T-cell (primary cell): ENCODE results near the gene FNDC10. TPM values are rescaled to one million over a fixed set of nuclear protein-coding genes. Genes with fewer than 3 reads are reported as not detected.

Source experiments
- ATAC-seq, 4 experiments: fragments of 200-7000 bp in 3 of 4; fragments of 150-1000 bp in 1 of 4; cut with Tn5 transposase; replicated peaks in 1 of 4; 1 replicate in 3 of 4; 2 replicates in 1 of 4; pipeline ENCODE4 v1.10.0; 2021; ENCODE audit warnings: moderate library complexity in 3 of 4, mild to moderate bottlenecking in 2 of 4, moderate number of reproducible peaks in 1 of 4
- CTCF ChIA-PET, 2 donors: fragments of 300-600 bp; sonication (Branson Sonifier 250); formaldehyde crosslinking; loops; one replicate each; lab custom pipeline; 2022; ENCODE audit warnings: antibody characterized with exemption in 2 of 2; lab: Charles Lee
- POLR2A ChIA-PET, 2 donors: fragments of 300-600 bp; sonication (Branson Sonifier 250); formaldehyde crosslinking; loops; one replicate each; lab custom pipeline; 2022; ENCODE audit warnings: antibody characterized with exemption in 2 of 2; lab: Charles Lee
- DNase-seq, 35 experiments: peaks; one replicate each; pipeline versions ENCODE4 v3.0.0 to v3.0.0-alpha.2; 2013 to 2023
- H3K27ac ChIP-seq: one replicate; pipeline ENCODE4 v1.5.1; 2013; ENCODE audit warnings: low read length
- H3K27me3 ChIP-seq, 2 experiments: replicated peaks in 1 of 2; 1 replicate in 1 of 2; 2 replicates in 1 of 2; pipeline versions ENCODE4 v1.6.1 to v1.7.0; 2013; ENCODE audit warnings: low read length in 1 of 2, mixed read lengths in 1 of 2; ENCODE audit not compliant: control insufficient read depth in 2 of 2, insufficient read depth in 2 of 2; ENCODE audit errors: extremely low read depth in 1 of 2
- H3K36me3 ChIP-seq, 2 donors: 1 replicate in 1 of 2; 2 replicates in 1 of 2; pipeline versions ENCODE4 v1.6.1 to v1.7.0; 2013; ENCODE audit warnings: low read length in 1 of 2; ENCODE audit not compliant: control insufficient read depth in 2 of 2, insufficient read depth in 1 of 2; ENCODE audit errors: extremely low read depth in 1 of 2
- H3K4me1 ChIP-seq, 2 experiments: 1 replicate in 1 of 2; 2 replicates in 1 of 2; pipeline versions ENCODE4 v1.6.1 to v1.7.0; 2013; ENCODE audit warnings: low read length in 2 of 2, mixed read lengths in 1 of 2; ENCODE audit not compliant: insufficient read depth in 2 of 2, control insufficient read depth in 1 of 2; ENCODE audit errors: extremely low read depth in 1 of 2
- H3K4me3 ChIP-seq, 2 donors: 1 replicate in 1 of 2; 2 replicates in 1 of 2; pipeline versions ENCODE4 v1.5.1 to v1.7.0; 2013; ENCODE audit warnings: mild to moderate bottlenecking in 2 of 2, low read length in 1 of 2, moderate library complexity in 1 of 2; ENCODE audit not compliant: control insufficient read depth in 1 of 2; ENCODE audit errors: extremely low read depth in 1 of 2
- H3K9me3 ChIP-seq: 2 replicates; pipeline ENCODE4 v1.7.0; 2013
- H3K27ac Mint-ChIP-seq, 2 donors: one replicate each; pipeline ENCODE4 v1.8.0; 2020 to 2021; ENCODE audit warnings: mild to moderate bottlenecking in 2 of 2, mixed read lengths in 2 of 2
- H3K27me3 Mint-ChIP-seq, 2 donors: one replicate each; pipeline ENCODE4 v1.8.0; 2021 to 2022; ENCODE audit warnings: mixed read lengths in 2 of 2
- H3K36me3 Mint-ChIP-seq: one replicate; pipeline ENCODE4 v1.8.0; 2021; ENCODE audit warnings: mixed read lengths
- H3K4me1 Mint-ChIP-seq, 3 donors: one replicate each; pipeline ENCODE4 v1.8.0; 2020 to 2022; ENCODE audit warnings: mixed read lengths in 3 of 3, mild to moderate bottlenecking in 1 of 3
- H3K4me3 Mint-ChIP-seq, 3 donors: one replicate each; pipeline ENCODE4 v1.8.0; 2020 to 2022; ENCODE audit warnings: mild to moderate bottlenecking in 3 of 3, mixed read lengths in 3 of 3, moderate library complexity in 3 of 3
- H3K9me3 Mint-ChIP-seq, 3 donors: one replicate each; pipeline ENCODE4 v1.8.0; 2020 to 2022; ENCODE audit warnings: mixed read lengths in 3 of 3
- WGBS: methylation state at CpG from one replicate; pipeline ENCODE4 v1.1.5; 2013; ENCODE audit warnings: missing lambda C conversion rate; ENCODE audit not compliant: insufficient coverage; 5-methylcytosine and 5-hydroxymethylcytosine counted together
- total RNA-seq, 35 experiments: library from RNA in 6 of 35; stranded (reverse) in 6 of 35; fragments of 120-200 nt in 1 of 35; gene quantifications; one replicate each; pipeline versions ENCODE4 v1.2.1 to v1.2.4 and lab custom pipeline; 2013 to 2026

Gene FNDC10
- total RNA-seq, 5 donors from 2014 or later (not counting 1 experiment from before 2014, with no cell fraction given), result 2.1 to 6.3 (median 5.9) TPM

- POLR2A ChIA-PET, result interaction anchor here in 1 of 2 donors (0.5 kb wide), 1 partner anchor 10 kb away, joined by 9 read pairs; no protein-coding TSS in a partner anchor
- Histone ChIP-seq H3K27ac (no peak overlapping the region), H3K36me3 (no peaks in the 10 kb centered on the region), H3K27me3 (no peaks in the 10 kb centered on the region), H3K4me1 (peaks cover 0 to 34% of the 10 kb centered on the region in 2 experiments), H3K9me3 (no peaks in the 10 kb centered on the region), H3K4me3 (no peak overlapping the region)
- H3K27me3 Mint-ChIP-seq, result peaks cover 0 to 2% of the 10 kb centered on the region in 2 donors
- WGBS, result 87% methylated on average over 24 of the region's 28 CpGs
- ATAC-seq (no peak), DNase-seq (no peak)
- no peaks in the 10 kb centered on the region for H3K36me3 Mint-ChIP-seq
- H3K9me3 Mint-ChIP-seq, result no peaks in the 10 kb centered on the region
- H3K4me1 Mint-ChIP-seq, result peaks cover 4 to 8% (median 5%) of the 10 kb centered on the region in 3 donors
- H3K27ac Mint-ChIP-seq, result no peak overlapping the region
- CTCF ChIA-PET, result interaction anchor here in 1 of 2 donors (0.5 kb wide), 1 partner anchor 53 kb away, joined by 3 read pairs; no protein-coding TSS in a partner anchor
- H3K4me3 Mint-ChIP-seq, result no peak overlapping the region
These were observed 25.5 kb upstream of the FNDC10 start for GRCh38 chr1:1625404-1625775.

GRCh38 chr1:1624443-1625403 lies 24.8 kb upstream of the FNDC10 start:
- H3K36me3 ChIP-seq, result no peaks in the 10 kb centered on the region
- H3K4me3 ChIP-seq, result no peak overlapping the region
- H3K27me3 ChIP-seq, result no peaks in the 10 kb centered on the region
- peaks cover 0 to 30% of the 10 kb centered on the region in 2 experiments for H3K4me1 ChIP-seq
- WGBS, result 88% methylated on average over 35 of the region's 38 CpGs
- ATAC-seq (no peak), DNase-seq (peak in 1 of 35 experiments; percentile 3)
- ChIA-PET POLR2A (interaction anchor here in 1 of 2 donors (0.5 to 0.6 kb wide), 2 partner anchors 9 to 61 kb away, joined by 3 to 9 read pairs; no protein-coding TSS in a partner anchor), CTCF (no interaction called here)
- H3K4me1 Mint-ChIP-seq, result peaks cover 0 to 6% (median 2%) of the 10 kb centered on the region in 3 donors
- no peaks in the 10 kb centered on the region for H3K9me3 Mint-ChIP-seq
- H3K4me3 Mint-ChIP-seq, result no peak overlapping the region
- no peak overlapping the region for H3K27ac ChIP-seq
- H3K27me3 Mint-ChIP-seq, result no peaks in the 10 kb centered on the region
- H3K36me3 Mint-ChIP-seq, result no peaks in the 10 kb centered on the region
- no peak overlapping the region for H3K27ac Mint-ChIP-seq
- no peaks in the 10 kb centered on the region for H3K9me3 ChIP-seq

GRCh38 chr1:1623631-1624442 lies 23.9 kb upstream of the FNDC10 start:
- ATAC-seq, result no peak

GRCh38 chr1:1623181-1623630 lies 23.3 kb upstream of the FNDC10 start:
- no peaks in the 10 kb centered on the region for H3K9me3 Mint-ChIP-seq
- peaks cover 0 to 6% (median 2%) of the 10 kb centered on the region in 3 donors for H3K4me1 Mint-ChIP-seq
- H3K27ac Mint-ChIP-seq, result no peak overlapping the region
- Histone ChIP-seq H3K27ac (no peak overlapping the region), H3K9me3 (no peaks in the 10 kb centered on the region), H3K4me3 (no peak overlapping the region), H3K36me3 (peaks cover under 1 to 2% of the 10 kb centered on the region in 2 donors), H3K27me3 (no peaks in the 10 kb centered on the region), H3K4me1 (peaks cover 0 to 20% of the 10 kb centered on the region in 2 experiments)
- ChIA-PET POLR2A (no interaction called here), CTCF (no interaction called here)
- no peak for ATAC-seq
- no peak overlapping the region for H3K4me3 Mint-ChIP-seq
- WGBS, result 92% methylated on average over 32 of the region's 33 CpGs
- DNase-seq, result no peak
- H3K27me3 Mint-ChIP-seq, result no peaks in the 10 kb centered on the region
- H3K36me3 Mint-ChIP-seq, result no peaks in the 10 kb centered on the region

More at GRCh38 chr1:1623631-1624442, 23.9 kb upstream of the FNDC10 start:
- Mint-ChIP-seq H3K27me3 (no peaks in the 10 kb centered on the region), H3K4me1 (peaks cover 0 to 6% (median 2%) of the 10 kb centered on the region in 3 donors), H3K9me3 (no peaks in the 10 kb centered on the region), H3K4me3 (no peak overlapping the region), H3K27ac (no peak overlapping the region), H3K36me3 (no peaks in the 10 kb centered on the region)
- H3K4me1 ChIP-seq, result peaks cover 0 to 27% of the 10 kb centered on the region in 2 experiments
- no peak overlapping the region for H3K4me3 ChIP-seq
- ChIA-PET POLR2A (no interaction called here), CTCF (no interaction called here)
- no peak for DNase-seq
- no peaks in the 10 kb centered on the region for H3K36me3 ChIP-seq
- 95% methylated on average over 43 of the region's 51 CpGs for whole genome bisulfite sequencing
- no peaks in the 10 kb centered on the region for H3K27me3 ChIP-seq
- no peak overlapping the region for H3K27ac ChIP-seq
- H3K9me3 ChIP-seq, result no peaks in the 10 kb centered on the region

GRCh38 chr1:1622788-1623094 lies 22.8 kb upstream of the FNDC10 start:
- H3K27ac Mint-ChIP-seq, result no peak overlapping the region
- peaks cover 5 to 6% of the 10 kb centered on the region in 2 donors for H3K36me3 ChIP-seq
- H3K4me3 Mint-ChIP-seq, result no peak overlapping the region

More at GRCh38 chr1:1622788-1623094, 22.8 kb upstream of the FNDC10 start:
- Mint-ChIP-seq H3K36me3 (peaks cover under 1% of the 10 kb centered on the region), H3K4me1 (peaks cover 0 to 6% (median 2%) of the 10 kb centered on the region in 3 donors), H3K9me3 (no peaks in the 10 kb centered on the region), H3K27me3 (no peaks in the 10 kb centered on the region)
- Histone ChIP-seq H3K27me3 (no peaks in the 10 kb centered on the region), H3K9me3 (no peaks in the 10 kb centered on the region), H3K27ac (no peak overlapping the region), H3K4me3 (no peak overlapping the region), H3K4me1 (peaks cover 0 to 16% of the 10 kb centered on the region in 2 experiments)
- ATAC-seq, result no peak
- ChIA-PET POLR2A (no interaction called here), CTCF (no interaction called here)
- WGBS, result 93% methylated on average over 17 of the region's 17 CpGs
- no peak for DNase-seq
